HG03097 (cell line): ENCODE measurements around the gene FANCC.
"Not testable (repeated sequence)": the region's sequence is repeated elsewhere in the genome, so short reads cannot be mapped to it uniquely, and the experiment has no call there.

Experiments used
- ATAC-seq: cut with Tn5 transposase; IDR thresholded peaks from one replicate; pipeline ENCODE4 v1.9.1; 2021; ENCODE audit not compliant: unreplicated experiment, low FRiP score

The FANCC gene

GRCh38 chr9:95284162-95285080, 33.1 kb downstream of the FANCC start:
- ATAC-seq = no peak

- no peak for ATAC-seq
These were observed 33.8 kb downstream of the FANCC start for GRCh38 chr9:95283673-95284072.

GRCh38 chr9:95282332-95282731, 35.2 kb downstream of the FANCC start:
- no peak for ATAC-seq

- ATAC-seq = no peak
These were observed 36.8 kb downstream of the FANCC start for GRCh38 chr9:95280745-95281144.

- no peak for ATAC-seq
These were observed 40.0 kb downstream of the FANCC start for GRCh38 chr9:95277509-95277908.

GRCh38 chr9:95276395-95276954, 41.0 kb downstream of the FANCC start:
- no peak for ATAC-seq

GRCh38 chr9:95274160-95274559, 43.3 kb downstream of the FANCC start:
- not testable (repeated sequence) for ATAC-seq

- no peak for ATAC-seq
These were observed 44.0 kb downstream of the FANCC start for GRCh38 chr9:95273369-95274022.

GRCh38 chr9:95272830-95273229, 44.7 kb downstream of the FANCC start:
- ATAC-seq = no peak

- ATAC-seq = no peak
These were observed 46.7 kb downstream of the FANCC start for GRCh38 chr9:95270790-95271189.

GRCh38 chr9:95269803-95270773, 47.4 kb downstream of the FANCC start:
- ATAC-seq = not testable (repeated sequence)

- no peak for ATAC-seq
These were observed 48.8 kb downstream of the FANCC start for GRCh38 chr9:95268681-95269080.

- no peak for ATAC-seq
These were observed 50.9 kb downstream of the FANCC start for GRCh38 chr9:95266649-95267048.

- ATAC-seq = no peak
These were observed 51.5 kb downstream of the FANCC start for GRCh38 chr9:95265960-95266359.

- no peak for ATAC-seq
These were observed 52.4 kb downstream of the FANCC start for GRCh38 chr9:95264954-95265615.

GRCh38 chr9:95261890-95262289, 55.6 kb downstream of the FANCC start:
- ATAC-seq = no peak

GRCh38 chr9:95250462-95251221, 66.9 kb downstream of the FANCC start:
- ATAC-seq = no peak

- ATAC-seq = no peak
These were observed 67.5 kb downstream of the FANCC start for GRCh38 chr9:95249986-95250385.

GRCh38 chr9:95246547-95246946, 71.0 kb downstream of the FANCC start:
- ATAC-seq = no peak
